NCI-H82 treated with DMSO at 0.1 percent for 48 hours (cell line): ENCODE measurements around the gene RHBG.
A peak's percentile ranks its signal among the peaks of the same experiment; 100 is the strongest.

Experiments used
- DNase-seq: peaks from one replicate; lab custom pipeline; 2025; ENCODE audit not compliant: unreplicated experiment; lab: John Stamatoyannopoulos, UW

RHBG gene

DNA sequence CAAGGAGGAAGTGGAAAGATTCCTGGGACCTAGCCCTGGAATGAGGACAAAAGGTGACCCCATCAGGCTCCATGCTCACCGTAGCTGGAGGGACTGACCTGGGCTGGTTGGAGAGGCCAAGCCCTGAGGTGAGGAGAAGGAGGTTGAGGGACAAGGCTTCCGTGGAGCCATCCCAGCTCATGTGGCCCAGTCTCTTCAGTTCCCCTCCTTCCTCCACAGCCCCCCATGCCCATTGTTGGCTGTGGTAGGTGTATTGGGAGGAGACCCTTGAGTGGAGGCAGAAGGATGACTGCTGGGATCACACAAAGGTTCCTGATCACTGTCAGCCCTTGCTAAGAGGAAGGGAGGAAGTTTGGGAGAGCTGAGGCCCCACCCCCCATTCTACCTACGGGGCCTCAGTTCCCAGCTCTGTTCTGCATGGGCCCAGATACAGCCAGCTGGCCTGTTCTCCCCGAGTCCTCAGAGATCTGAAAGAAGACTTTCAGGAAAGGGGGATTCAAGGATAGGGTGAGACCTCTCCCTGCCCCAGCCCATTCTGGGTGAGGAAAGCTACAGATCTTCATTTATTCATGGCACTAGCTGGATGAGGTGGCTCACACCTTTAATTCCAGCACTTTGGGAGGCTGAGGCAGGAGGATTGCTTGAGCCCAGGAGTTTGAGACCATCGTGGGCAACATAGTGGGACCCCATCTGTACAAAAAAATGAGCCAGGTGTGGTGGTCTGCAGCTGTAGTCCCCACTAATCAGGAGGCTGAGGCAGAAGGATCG lies 17.3 kb downstream of the RHBG start:
- DNase-seq, result no peak

DNA sequence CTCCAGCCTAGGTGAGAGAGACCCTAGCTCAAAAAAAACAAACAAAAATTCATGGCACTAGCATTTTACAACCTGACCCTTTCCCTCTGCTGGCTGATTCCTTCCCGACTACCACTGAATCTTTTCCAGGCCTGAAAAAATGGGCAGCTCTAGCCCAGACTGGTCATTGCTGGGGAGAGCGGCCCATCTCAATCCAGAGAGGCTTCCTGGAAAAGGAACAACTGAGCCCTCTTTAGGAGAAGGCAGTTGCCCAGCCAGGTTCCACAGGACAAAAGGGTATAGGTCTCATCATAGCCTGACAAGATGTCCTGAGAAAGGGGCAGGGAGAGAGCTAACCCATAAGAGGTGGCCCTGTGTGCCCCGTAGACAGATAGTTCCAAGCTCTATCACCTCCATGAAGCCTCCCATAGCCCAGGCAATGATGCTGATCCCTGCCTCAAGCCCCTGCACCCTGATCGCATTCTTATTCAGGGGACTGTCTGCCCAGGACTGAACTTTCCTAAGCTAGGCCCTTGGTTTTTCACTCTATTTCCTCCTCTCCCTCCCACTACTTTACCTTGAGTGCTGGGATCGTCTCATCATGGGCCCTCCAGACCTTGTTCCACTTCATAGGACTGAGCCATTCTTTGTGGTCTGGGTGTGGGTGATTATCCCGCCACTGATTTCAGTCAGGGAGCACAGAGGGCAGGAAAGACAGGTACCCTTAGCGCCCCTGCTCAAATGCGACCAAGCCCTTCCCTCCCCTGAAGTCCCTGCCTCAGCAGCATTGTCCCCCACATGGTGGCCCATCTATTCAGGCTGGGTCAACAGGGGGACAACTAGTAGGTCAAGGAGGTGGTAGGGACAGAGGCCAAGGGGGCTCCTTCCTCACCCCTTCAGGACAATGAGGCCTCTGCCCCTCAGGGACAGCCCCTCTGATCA lies 18.2 kb downstream of the RHBG start:
- no peak for DNase-seq

DNA sequence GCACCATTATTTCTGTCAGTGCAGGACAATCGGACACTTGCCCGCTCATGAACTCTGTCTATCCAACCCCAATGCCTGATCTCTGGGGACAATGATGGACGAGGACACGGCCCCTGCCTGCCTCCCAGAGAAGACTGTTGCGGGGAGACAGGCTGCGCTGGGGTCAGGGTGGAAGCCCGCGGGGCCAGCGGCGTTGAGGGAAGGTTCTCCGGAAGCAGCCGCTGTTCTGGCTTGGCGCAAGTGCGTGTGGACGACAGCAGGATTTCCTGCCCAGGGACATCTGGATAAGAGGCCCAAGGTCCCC lies 18.8 kb downstream of the RHBG start:
- no peak for DNase-seq

DNA sequence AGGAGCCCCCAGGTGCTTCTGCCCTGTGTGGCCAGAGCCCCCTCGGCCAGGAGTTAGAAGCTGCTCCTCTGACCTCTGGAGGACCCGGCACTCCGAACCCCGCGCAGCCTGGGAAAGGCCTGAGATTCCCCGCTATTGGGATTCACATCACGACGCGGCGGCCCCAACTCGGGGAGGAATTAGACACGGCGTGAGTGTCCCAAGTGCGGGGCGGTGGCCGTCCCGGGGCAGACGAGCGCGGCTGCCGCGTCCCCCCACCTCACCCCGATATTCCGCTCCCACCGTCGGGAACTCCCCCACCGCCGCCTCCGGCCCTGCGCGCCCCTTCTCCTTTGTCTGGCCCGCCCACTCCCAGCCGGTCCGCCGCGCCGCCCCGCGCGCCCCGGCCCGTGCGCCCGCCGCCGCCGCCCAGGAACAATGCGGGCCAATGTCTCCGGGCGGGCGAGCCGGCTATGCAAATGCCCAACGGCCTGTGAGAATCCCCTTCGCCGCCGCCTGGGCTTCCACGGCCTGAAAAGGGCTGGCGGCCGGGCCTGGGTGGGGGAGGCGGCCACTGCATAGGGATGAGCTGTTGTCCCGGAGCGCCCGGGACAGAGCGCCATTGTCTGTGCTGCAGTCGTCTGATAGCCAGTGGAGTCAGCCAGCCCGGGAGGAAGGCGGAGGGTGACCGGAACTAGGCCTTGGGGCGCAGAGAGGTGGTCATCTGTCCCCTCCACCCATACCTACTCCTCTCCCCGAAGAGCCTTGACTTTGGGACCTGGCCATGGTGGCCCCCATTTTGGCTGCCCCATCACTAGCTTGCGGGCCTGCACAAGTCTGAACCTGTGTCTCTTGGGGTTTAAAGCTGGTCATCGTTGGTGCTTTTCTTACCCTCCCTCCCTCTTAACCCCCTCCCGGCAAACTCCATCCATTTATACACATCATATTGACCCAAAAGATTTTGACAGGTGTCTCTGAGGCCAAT lies 19.4 kb downstream of the RHBG start:
- no peak for DNase-seq

DNA sequence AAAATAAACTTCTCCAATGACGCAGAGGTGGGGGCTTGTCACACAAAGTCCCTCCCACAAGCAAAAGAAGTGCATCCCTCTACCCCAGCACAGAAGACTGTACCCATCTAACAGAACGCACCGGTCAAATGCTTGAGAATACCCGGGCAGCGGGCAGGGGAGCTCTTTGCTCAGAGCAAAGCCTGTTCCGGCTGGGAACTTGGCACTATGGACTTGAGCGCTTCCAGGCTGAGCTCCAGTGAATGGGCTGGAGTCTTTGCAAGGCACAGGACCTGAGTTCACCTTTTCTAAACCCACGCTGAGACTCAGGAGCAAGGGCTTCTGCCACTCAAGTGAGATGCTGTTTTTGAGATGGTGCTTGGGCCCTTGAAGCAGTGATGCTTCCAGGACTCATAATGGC lies 20.3 kb downstream of the RHBG start:
- DNase-seq, result no peak

DNA sequence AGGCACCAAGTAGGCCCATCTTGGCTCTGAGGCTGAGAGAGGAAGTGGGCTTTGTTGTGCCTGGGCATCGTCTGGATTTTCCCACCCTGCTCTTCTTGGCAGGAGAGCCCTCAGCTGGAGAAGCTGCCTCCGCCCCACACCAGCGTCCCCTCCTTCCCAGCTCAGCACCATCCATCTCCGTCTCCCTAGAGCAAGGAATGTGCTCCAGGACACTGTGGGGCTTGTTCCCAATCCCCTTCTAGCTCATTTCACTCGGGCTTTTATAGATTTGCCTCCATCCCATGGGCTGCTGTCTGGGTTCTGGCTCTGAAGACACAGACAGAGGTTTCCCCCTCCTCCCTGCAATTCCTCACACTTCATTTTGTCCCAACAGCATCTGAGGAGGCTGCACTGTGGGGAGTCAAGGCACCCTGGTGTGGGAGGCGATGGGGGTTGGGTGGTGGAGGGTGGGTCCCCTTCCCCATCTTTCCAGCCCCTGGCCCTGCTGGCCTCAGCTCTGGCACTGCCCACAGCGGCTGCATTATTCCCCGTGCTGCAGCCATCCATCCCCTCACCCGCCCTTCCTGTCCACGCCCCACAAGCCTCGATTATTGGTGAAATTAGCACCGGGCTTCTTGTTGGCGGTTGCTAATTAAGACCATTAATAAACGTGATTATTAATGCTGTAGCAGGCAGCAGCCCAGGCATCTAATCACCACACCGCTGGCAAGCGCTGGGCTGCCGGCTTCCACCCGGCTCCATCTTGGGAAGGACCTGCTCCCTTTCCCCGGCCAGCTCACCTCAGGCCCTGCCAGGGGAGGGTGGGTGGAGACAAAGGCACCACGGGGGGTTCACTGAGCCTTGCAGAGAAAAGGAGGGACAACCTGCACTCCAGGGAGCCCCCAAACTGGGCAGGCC lies 21.7 kb downstream of the RHBG start:
- no peak for DNase-seq

DNA sequence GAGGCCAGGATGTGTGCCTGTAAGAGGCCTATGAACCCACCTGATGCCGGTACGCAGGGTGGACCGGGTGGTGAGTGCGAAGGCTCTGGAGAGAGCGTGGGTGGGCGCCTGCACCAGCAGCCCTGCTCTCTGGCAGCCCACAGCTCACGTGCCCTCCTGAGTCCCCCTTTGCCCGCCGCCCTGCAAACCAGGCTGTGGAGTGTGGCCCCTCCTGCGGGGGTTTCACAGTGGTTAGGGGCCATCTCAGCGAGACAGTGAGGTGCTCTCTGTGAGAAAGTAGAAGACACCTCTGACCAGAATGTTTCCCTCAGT lies 22.3 kb downstream of the RHBG start:
- DNase-seq, result no peak

DNA sequence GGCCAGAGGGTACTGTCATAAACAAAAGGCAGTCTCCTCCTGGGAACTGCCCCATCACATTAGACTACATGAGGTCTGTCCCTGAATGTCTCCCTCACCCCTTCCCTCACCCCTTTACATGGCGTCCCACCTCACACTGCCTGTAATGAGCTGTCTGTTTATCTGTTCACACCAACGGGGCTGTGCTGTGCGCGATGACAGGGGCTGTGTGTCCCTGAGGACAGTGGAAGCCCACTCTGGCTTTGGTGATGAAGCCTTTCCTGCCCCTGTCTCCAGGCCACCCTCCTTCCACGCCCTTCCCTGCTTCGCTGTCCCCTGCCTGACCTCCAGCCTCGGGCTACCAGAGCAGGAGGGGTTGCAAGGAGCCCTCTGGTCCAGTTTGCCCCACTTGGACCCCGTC lies 22.7 kb downstream of the RHBG start:
- no peak for DNase-seq

DNA sequence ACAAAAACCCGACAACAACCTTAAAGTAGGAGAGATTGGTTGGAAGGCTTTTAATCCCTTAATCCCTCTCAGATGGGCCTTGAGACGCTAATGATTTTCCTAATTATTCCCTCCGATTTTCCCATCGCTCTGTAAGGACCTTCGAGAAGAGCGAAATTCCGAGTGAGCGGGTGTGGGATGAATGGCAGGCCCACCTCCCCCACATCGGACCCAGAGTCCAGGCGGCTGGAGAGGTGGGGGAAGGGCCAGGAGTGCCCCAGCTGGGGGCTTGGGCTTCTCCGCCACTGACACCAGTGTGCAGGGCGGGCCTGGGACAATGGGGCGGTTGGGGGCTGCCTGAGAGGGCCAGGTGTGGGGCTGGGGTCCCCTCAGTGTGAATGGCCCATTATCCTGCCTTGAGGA lies 23.4 kb downstream of the RHBG start:
- DNase-seq, result peak; percentile 79

DNA sequence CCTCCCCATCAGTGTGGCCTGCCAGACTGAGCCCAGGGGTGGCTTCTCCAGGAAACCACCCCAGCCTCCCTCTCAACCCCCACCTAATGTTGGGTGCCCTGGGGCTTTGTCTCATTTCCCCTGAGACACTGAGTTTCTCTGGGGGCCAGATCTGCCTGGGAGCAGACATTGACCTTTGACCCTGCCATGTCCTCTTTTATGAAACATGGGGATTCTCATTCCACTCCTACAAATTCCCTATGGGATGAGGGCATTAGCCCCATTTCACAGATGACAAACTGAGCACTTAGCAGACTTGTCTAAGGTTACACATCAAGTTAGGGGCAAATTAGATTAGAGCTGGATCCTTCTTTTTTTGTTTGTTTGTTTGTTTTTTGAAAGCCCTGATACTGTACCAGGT lies 24.1 kb downstream of the RHBG start:
- DNase-seq, result no peak

DNA sequence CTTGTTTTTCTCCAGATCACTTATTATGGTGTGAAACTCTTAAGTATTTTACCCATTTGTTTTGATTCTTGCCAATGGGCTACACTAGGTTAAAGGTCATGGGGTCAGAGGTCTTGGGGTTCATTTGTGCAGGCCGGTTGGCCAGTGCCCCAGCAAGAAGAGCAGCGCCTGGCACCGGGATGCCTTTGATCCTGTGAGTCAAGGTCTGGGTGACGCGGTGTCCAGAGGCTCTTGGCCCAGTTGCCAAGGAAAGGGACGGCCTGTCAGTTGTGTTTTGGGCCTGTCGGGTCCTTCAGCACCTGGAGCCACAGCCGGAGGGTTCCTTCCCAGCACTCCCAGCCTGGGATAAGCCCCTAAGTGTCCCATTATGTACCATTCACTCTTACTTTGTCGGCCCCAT lies 25.1 kb downstream of the RHBG start:
- no peak for DNase-seq

DNA sequence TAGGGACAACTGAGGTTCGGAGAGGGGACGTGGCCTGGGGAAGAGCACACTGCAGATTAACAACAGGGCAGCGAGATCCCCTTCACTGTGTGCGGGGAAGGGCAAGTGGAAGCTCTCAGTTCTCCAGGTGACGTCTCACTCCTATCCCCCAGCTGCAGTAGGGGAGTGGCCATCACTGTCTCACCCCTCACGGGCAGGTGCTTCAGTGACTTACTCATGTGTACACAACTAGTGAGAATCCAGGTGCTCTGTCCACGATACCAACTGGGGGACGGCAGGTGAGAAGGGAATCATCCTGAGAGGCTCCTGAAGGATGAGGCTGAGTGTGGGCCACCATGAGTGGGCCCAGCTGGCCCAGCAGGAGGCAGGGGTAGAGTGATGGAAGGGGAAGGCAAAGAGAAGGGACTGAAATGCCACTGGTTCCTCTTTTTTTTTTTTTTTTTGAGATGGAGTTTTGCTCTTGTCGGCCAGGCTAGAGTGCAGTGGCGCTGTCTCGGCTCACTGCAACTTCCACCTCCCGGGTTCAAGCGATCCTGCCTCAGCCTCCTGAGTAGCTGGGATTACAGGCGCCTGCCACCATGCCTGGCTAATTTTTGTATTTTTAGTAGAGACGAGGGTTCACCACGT lies 25.9 kb downstream of the RHBG start:
- DNase-seq, result no peak

DNA sequence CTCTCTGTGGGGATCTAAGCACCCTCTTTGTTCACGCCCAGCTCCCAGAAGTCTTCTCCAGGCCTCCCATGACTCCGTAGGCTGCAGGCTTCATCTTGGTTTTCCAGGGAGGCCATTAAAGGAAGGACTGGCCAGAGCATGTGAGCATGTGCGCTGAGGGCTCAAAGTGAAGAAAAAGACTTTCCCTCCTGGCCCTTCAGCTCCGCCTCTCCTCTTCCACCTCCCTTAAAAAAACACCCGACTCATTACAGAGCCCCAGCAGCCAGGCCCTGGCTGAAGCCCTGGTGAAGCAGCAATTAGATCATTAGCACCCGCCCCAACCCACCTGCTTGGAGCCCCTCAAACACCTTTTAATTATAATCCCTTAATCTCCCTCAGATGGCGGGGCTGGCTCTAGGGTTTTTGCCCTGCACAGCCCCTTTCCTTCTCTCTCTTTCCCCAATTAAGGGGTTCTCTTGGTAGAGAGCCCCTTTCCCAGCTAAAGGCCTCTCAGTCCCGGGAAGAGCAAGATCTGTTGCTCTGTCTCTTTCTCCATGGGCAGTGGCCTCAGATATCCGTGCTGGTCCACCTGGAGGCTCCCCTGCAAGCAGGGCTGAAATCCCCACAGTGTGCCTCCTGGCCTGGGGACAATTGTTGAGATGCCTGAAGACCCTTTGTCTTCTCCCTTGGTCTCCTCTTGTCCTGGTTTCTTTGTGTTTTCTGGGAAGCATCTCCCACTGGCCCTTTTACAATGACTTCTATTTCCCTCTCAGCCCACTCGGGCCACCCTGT lies 30.5 kb downstream of the RHBG start:
- peak; percentile 74 for DNase-seq

DNA sequence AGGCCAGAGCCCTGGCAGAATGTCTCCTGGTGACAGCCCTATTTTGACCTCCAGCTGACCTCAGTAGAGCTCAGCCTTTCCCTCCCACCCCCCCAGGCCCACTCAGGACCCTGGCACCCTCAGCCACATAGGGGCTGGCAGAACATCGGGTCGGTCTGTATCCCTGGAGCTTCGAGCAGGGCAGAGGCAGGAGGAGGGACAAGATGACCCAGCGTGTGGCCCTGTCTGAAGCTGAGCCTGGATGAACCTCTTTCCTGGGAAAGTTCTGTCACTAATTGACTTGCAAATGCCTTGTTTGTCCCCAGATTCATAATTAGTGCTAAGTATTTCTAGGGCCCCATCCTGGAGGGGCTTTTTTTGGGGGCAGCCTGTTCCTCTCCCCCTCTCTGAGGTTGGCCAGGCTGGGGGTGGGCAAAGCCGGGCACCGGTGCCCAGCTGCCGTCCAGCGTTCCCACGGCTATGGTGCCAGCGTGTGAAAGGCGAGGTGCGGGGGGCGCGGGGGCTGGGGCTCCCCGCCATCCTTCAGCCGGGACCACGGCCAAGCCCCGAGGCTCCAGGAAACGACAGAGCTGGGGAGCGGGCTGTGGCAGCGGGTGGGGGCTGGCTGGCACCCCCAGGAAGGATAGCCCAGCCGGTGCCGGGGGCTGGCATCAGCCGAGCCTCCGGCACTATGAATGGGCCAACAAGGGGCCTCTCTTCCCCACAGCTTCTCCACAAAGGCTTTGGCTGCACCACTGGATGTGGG lies 31.4 kb downstream of the RHBG start:
- DNase-seq, result no peak

DNA sequence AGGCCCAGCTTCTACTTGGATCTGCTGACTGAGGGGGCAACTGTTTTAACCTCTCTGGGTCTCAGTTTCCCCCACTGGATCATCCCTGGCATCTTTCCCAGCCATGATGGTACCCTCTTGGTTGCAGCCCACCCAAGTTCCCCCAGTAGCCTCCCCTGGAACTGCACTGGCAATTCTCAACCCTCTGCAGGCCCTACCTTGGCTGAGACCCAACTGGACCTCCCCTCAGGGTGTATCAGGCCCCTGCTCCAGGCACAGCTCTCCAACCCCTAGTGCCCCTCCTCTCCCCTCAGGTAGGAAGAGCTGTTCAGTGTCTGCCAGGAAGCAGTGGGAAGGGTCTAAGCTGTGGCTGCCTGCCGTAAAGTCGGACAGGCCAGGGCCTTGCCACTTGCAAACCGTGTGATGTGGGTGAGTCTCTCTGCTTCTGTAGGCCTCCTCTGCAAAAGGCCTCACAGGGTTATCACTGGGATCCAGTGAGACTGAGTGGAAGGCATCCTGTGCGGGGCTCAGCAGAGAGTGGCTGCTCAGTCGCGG lies 32.1 kb downstream of the RHBG start:
- no peak for DNase-seq

DNA sequence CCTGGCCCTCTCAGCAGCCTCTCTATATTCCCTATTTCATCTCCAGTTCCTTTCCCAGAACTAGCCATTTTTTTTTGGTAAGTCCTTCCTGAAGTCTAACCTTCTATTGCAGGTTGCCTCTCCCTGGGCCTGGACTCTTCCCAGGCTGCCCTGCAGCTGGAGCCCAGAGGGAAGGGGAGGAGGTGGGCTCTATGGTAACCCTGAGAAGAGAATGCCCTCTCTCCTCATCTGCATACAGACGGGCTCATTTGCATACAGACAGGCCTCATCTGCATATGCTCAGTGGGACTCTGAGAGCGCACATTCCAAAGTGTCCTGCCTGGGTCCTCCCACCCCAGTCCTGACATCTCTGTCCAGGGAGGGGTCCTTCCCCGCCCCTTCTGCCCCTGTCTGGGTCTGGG lies 32.7 kb downstream of the RHBG start:
- DNase-seq, result no peak

DNA sequence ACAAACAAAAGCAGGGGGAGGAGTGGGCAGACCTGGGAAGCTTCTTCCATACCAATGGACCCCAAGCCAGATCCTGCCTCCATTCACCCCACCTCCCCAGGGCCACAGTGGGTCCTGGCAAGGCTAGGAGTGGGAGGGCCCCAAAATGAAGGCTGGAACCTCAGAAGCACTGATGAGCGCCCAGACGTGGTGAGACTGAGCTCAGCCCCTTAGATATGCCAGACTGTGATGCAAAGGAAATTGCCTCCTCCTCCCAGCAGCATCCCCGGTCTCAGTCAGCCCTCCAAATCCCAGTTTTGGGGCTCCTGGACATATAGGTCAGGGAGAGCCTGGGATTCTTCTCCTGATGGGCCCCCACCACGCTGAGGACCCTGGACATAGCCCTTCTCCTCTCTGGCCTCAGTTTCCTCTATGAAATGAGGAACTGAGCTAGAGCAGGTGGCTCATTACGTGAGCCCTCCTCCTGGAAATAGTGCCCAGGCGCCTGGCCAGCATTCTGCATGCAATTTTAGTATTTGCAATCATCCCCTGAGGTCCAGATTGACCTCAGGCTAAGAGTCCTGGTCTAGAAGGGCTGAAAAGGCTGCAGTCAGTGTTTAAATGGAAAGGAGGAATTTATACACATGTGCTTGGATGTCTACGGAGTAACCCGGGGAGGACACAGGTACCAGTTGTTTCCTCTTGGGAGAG lies 33.5 kb downstream of the RHBG start:
- DNase-seq, result no peak

DNA sequence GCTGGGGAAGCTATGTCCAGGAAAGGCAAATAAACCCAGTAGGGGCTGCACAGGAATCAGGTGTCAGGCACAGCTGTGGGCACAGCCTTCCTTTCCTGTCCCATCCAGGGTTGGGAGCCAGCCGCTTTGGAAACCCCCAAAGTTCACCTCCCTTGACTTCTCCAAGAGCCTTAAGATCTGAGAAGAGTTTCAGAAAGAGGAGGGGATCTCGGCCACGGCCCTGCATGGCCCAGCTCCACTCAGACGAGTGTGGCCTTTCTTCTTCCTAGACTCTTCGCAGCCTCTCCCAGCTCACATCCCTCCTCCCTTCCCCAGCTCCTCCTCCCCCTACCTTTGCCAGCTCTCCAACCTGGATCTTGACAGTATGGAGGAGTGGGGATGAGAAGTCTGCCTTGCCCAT lies 36.7 kb downstream of the RHBG start:
- no peak for DNase-seq
